Measurements from ENCODE around the gene FREM2.

Gene FREM2

DNA sequence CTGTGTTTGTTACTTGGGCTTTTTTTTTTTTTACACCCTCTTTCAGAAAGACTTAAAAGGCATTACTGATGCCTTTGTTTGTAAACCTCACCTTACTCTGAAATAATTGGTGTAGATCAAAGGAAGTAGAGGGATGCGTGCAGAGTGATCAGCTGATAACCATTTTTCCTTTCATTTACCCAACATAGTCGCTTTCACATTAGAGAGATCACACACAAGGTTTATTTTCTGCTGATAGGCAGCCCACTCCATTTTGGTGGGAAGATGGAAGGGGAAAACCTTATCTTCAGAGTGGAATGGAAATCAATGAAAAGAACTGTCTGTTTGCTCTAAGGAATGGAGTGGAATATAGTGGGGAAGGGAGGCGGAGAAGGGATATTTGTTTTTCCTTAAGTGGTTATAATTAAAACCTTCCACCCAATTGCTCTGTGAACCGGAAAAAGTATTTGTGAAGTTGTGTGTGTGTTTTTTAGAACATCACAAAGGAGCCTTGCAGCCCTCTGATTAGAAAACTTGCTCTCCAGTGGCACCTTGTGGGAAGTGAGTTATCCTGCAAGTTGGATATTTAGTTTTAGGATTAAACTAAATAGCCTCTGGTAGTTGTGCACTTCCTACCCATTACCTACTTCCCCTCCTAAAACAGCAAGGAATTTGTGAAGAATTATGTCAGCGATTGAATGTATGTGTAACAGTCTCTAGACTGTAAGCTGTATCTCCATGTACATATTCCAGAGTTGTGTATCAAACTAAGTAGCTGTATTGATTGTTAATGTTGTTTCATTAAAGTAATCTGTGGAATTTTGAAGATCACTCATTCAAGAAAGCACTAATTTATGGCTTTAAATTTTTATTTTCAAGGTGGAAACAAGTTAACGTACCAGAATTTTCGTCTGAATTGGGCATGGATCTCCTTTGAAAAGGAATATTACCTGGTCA, 76.8 kb downstream of the FREM2 start:
- peak; percentile 79 for DNase-seq (ENCODE audit: low spot score)

GRCh38 chr13:38766799-38767198, 79.9 kb downstream of the FREM2 start:
- no peak for DNase-seq (ENCODE audit: low spot score)

- peak; percentile 52 for DNase-seq (ENCODE audit: low spot score)
Observed at GRCh38 chr13:38767506-38768265, 80.8 kb downstream of the FREM2 start.

GRCh38 chr13:38769526-38769925, 82.6 kb downstream of the FREM2 start:
- no peak for DNase-seq (ENCODE audit: low spot score)

DNA sequence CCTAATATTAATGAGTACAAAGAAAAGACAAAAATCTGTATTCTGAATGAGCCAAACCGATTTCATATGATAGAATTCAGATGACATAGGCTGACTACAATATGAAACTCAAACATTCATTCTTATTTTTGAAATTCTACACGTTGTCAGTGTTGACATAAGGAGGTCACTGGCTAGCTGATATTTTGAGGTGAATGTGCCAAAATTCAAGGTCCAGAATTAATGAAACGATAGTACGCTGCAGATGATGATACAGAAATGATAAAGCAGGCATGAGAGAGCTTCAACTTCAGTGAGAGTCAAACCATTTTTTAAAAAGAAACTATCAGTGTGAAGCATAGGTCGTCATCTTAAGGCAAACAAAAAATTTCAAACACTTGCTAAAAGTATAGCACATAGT, 88.2 kb downstream of the FREM2 start:
- no peak for DNase-seq (ENCODE audit: low spot score)

- no peak for DNase-seq (ENCODE audit: low spot score)
Observed at GRCh38 chr13:38777347-38778119, 90.7 kb downstream of the FREM2 start.

DNA sequence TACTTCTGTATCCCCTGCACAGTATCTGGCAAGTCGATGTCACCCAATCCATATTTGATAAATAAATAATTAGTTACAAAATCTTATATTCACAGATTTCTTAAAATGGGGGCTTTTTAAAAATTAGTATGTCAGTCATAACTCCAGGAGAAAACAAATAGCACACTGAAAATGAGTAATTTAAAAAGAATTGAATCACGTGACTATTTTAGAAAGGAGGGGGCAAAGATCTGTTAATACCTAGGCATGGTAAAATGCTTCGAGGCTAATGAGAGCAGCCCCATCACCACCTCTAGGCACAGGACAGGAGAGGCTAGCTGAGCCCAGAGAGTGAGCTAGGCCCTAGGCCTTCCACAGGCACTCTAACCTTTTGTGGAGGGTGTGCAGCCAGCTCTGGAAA, 94.7 kb downstream of the FREM2 start:
- no peak for DNase-seq (ENCODE audit: low spot score)

GRCh38 chr13:38784036-38784880, 97.4 kb downstream of the FREM2 start:
- DNase-seq (ENCODE audit: low spot score), result no peak

DNA sequence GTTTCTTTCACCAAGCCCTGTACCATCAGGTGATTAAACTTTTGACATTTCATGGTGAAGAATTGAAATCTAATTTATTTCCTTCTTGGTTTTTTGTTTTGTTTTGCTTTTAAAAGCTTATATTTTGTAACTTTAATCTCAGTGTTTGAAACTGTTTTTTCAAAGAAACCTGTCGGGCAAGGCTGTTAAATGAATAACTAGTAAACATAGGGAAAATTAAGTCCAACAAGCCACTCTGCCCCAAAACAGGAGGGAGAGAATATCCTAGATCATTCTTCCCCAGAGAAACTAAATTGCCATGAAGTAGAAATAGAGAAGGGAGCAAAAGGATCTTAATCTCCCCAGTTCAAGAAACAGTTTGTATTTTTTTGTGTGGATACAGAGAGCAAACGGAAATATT, 98.2 kb downstream of the FREM2 start:
- no peak for DNase-seq (ENCODE audit: low spot score)

DNA sequence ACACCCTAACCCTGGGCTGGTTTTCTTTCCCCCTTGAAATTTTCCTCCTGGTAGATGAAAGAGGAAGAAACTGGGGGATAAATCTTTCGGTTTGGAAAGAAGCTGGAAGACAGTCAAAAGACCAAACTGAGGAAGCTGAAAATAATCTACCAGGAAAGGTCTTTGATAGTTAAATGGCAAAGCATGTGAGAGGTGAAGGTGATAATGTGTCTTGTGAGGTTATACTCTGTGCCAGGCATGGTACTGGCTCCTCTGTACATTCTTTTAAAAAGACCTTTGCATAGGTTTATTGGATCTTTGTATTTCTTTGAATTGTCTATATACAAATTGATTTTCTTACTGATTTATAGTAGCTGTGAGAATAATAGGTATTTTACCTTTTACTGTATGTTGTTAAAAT, 98.6 kb downstream of the FREM2 start:
- no peak for DNase-seq (ENCODE audit: low spot score)

GRCh38 chr13:38787550-38787949, 100.7 kb downstream of the FREM2 start:
- no peak for DNase-seq (ENCODE audit: low spot score)

DNA sequence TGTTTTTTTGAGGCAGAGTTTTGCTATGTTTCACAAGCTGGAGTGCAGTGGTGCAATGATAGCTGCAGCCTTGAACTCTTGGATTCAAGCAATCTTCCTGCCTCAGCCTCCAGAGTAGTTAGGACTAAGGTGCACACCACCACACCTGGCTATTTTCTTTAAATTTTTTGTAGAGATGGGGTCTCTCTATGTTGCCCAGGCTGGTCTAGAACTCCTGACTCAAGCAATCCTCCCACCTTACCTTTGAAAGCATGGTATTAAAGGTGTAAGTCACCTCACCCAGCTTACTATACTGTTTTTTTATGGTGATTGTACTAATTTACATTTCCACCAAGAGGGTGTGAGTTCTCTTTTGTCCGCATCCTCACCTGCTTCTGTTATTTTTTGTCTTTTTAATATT, 110.0 kb downstream of the FREM2 start:
- no peak for DNase-seq (ENCODE audit: low spot score)

DNA sequence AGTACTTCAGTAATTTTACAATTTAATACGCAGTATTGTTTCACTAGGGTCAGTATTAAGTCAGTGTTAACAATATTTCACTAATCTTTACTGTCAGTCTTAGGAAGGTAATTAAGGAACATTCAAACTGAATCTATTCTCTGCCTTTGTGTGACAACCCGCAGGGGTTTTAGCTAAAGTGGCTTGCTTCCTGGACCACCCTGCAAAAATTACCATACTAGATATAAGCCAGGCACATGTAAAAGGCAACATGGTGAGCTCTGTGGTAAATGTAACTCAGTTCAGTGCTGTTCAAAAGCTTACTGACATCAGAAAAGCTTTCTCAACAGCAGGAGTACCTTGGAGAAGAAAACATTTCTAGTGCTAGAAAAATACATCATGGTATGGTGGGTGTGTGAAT, 116.7 kb downstream of the FREM2 start:
- no peak for DNase-seq (ENCODE audit: low spot score)

- no peak for DNase-seq (ENCODE audit: low spot score)
Observed at GRCh38 chr13:38804061-38804460, 117.2 kb downstream of the FREM2 start.

DNA sequence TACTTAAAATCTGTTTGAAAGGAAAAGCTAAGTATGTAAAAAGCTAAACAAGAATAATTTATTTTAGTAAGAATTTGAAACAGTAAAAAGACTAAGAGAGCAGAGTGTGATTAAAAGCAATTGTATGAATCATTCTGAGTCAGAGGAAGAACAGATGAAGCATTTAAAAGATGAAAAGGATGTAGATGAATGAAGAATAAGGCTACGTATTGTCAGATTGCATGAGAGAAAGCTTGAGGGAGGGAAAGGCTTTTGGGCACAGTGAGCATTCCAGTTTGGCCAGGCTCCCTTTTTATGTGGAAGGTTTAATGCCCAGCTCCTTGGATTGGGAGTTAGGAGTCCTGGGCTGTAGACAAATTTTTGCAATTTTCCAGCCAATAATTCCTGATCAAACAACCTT, 117.7 kb downstream of the FREM2 start:
- DNase-seq (ENCODE audit: low spot score), result peak; percentile 82

DNA sequence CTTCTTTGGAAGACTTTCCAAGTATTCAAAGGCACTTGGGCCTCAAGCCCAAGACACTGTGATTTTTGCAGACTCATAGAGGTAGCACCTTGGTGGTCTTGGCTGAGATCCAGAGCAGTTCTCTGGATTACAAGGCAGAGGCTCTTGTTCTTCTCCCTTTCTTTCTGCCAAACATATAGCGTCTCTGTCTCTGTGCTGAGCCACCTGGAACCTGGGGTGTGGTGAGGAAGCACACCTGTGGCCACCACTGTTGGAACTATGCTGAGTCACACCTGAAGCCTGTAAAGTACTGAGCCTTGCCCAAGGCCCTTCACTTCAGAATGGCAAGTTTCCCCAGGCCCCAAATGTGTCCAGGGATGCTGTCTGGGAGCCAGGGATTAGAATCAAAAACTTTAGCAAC, 127.5 kb downstream of the FREM2 start:
- no peak for DNase-seq (ENCODE audit: low spot score)

GRCh38 chr13:38819053-38819452, 132.2 kb downstream of the FREM2 start:
- DNase-seq (ENCODE audit: low spot score), result no peak

DNA sequence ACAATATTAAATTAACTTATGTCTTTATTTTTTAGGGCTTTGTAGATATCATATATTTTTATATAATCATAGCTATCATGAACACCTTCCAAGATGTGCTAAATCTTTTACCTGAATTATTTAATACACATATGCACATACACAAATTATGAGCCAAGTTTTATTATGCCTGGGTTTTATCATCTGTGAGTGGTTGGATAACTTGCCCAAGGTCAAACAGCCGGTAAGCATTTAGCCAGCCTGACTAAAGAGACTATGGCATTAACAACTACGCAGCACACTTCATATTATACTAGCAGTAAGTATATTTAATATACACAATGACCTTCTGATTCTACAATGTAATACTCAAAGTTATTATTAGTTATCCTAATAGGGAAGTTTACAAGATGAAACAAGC, 132.7 kb downstream of the FREM2 start:
- DNase-seq (ENCODE audit: low spot score), result no peak

DNA sequence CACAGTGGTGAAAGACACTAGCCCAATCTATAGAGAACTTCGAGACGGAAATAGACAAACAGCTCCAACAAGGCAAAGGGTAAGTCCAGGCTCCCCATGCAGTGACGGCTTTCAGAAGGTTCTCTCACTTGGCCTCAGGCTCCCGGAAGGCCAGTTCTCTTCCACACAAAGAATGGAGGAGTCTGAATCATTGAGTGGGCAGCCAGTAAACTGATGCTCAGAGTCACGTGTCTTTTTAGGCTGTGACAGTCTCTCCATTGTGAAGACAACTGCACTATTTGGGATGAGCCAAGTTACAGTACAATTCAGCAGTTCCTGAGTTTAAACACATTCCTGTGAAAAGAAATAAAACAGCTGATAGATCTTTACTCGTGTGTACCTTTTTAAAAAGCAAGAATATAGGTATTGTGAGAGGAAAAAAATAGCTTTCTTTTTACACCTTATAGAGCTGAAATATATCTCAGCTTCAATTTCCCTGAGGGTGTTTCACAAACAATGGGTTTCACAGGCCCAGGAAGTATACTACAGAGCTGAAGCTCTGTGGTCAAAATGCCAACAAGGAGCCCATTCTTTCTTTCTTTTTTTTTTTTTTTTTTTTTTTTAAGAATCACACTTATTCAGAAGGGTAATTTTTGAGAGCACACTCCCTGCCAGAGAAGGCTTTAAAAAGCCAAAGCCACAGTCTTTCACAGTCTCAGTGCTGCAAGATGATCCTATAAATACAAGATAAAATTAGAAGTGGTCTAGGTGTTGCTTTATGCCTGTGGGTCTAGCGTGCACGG, 135.1 kb downstream of the FREM2 start:
- peak; percentile 83 for DNase-seq (ENCODE audit: low spot score)

- DNase-seq (ENCODE audit: low spot score), result no peak
Observed at GRCh38 chr13:38824342-38824741, 137.5 kb downstream of the FREM2 start.
